Epithelial cell of proximal tubule (primary cell): ENCODE results near the gene NUPR1. TPM values are rescaled to one million over a fixed set of nuclear protein-coding genes. Genes with fewer than 3 reads are reported as not detected.

Source experiments
- DNase-seq: peaks from one replicate; pipeline ENCODE4 v3.0.0-alpha.2; 2011; ENCODE audit warnings: low read depth
- H3K4me3 ChIP-seq: 2 replicates; pipeline ENCODE4 v1.5.1; 2011; ENCODE audit warnings: low read depth, mild to moderate bottlenecking, low read length
- CTCF ChIP-seq: conservative IDR thresholded peaks from 2 replicates; pipeline ENCODE4 v1.5.1; 2012; ENCODE audit warnings: low read depth, mild to moderate bottlenecking, low read length
- total RNA-seq: library from RNA; depleted of rRNA; stranded (reverse); fragments of >200 nt; gene quantifications from 2 replicates; pipeline ENCODE4 v1.2.3, GENCODE V29; 2015

The NUPR1 gene
- total RNA-seq, 1 donor from 2014 or later: not detected

- no peak for DNase-seq
- H3K4me3 ChIP-seq: no peak overlapping the region
- TF ChIP-seq CTCF: no peak
Measured at GRCh38 chr16:28497386-28497785, 41.4 kb downstream of the NUPR1 start.

GRCh38 chr16:28496844-28497243 is 41.9 kb downstream of the NUPR1 start:
- no peak for DNase-seq
- no peak overlapping the region for H3K4me3 ChIP-seq
- no peak for TF ChIP-seq CTCF

- H3K4me3 ChIP-seq: no peak overlapping the region
- TF ChIP-seq CTCF: no peak
- DNase-seq: no peak
Measured at GRCh38 chr16:28495795-28496749, 42.7 kb downstream of the NUPR1 start.

GRCh38 chr16:28495098-28495793 is 43.5 kb downstream of the NUPR1 start:
- TF ChIP-seq CTCF: no peak
- no peak for DNase-seq
- H3K4me3 ChIP-seq: no peak overlapping the region

- no peak for DNase-seq
- TF ChIP-seq CTCF: no peak
- H3K4me3 ChIP-seq: no peak within 1 kb of the TSS
Measured at GRCh38 chr16:28494121-28494851, 44.5 kb downstream of the NUPR1 start, which contains the start of gene APOBR. APOBR (plus strand) TSS chr16:28494643; CDS start chr16:28494682, 39 bp downstream.

- H3K4me3 ChIP-seq: peak overlapping the region; percentile 99
- TF ChIP-seq CTCF: no peak
- no peak for DNase-seq
Measured at GRCh38 chr16:28492511-28492910, 46.3 kb downstream of the NUPR1 start.
